Stimulated activated naive CD4-positive, alpha-beta T cell treated with Interleukin-2 at 50 U/mL for 16 hours (primary cell): ENCODE data around the gene TYK2.
A peak's percentile ranks its signal among the peaks of the same experiment; 100 is the strongest.
"Not testable (repeated sequence)": the region's sequence is repeated elsewhere in the genome, so short reads cannot be mapped to it uniquely, and the experiment has no call there.

Experiments
- DNase-seq: peaks from one replicate; lab custom pipeline; 2025; lab: John Stamatoyannopoulos, UW

TYK2 gene

DNA sequence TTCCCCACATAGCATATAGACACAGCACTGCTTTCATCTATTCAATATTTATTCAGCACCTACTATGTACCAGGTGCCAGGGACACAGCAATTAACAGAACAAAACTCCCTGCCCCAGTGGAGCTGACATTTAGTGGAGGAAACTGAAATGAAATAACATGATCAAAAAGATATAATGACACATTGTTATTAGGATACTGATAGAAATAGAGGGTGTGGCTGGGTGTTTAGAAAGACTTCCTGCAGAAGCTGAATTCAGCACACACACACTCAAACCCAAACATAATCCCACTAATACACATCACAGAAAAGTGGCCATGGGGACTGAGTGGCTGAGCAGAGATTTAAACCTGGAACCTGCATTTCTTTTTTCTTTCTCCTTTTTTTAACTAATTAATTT lies 26.7 kb upstream of the TYK2 start:
- DNase-seq, result no peak

DNA sequence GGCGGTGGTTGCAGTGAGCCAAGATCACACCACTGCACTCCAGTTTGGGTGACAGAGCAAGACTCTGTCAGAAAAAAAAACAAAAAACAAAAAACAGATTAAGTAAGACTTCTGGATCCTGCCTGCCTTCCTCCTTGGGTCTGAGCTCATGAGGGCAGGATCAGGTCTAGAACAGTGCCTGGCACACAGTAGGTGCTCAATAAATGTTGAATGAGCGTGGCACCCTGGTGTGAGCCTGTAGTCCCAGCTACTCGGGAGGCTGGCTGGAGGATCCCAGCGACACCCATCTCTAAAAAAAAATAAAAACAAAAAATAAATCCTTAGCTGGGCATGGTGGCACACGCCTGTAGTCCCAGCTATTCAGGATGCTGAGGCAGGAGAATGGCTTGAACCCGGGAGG lies 25.8 kb upstream of the TYK2 start:
- no peak for DNase-seq

DNA sequence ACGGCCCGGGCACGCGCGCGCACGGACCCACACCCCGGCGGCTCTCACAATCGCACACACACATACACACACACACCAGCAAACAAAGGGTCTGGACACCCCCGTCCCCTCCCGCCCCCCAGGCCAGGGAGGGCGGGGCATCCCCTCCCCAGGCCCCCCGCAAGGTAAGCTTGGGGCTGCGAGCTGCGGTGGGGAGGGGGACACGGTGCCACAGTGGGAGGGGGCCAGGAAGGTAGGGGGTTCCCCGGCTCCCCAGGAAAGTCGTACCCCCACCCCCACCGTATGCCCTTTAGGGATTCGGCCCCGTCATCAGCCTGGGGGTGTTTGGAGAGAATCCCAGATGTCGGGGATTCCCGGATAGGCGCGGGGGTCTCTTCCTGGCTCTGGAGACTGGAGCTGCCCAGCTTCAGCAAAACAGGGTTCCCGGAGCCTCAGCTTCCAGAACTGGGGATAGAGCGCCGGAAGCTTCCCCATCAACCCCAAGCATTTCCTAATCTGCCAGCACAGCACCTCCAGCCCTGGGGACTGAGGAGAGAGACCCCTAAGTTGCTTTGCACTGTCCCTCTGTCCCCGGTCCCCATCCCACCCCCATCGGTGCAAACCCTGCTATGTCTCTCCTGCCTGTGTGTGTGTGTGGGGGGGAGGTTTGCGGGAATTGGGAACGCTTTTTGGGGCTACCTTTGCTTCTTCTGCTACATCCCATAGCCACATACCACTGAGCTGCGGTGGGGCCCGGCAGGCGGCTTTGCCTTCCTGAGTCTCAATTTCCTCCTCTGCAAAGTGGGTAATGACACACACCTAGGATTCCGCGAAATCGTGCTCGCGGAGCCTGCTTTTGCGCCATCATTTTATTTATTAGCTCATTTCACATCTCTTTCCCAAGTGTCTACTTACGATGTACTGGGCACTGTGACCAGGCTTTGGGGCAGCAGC lies 24.8 kb upstream of the TYK2 start:
- DNase-seq, result peak; percentile 61

DNA sequence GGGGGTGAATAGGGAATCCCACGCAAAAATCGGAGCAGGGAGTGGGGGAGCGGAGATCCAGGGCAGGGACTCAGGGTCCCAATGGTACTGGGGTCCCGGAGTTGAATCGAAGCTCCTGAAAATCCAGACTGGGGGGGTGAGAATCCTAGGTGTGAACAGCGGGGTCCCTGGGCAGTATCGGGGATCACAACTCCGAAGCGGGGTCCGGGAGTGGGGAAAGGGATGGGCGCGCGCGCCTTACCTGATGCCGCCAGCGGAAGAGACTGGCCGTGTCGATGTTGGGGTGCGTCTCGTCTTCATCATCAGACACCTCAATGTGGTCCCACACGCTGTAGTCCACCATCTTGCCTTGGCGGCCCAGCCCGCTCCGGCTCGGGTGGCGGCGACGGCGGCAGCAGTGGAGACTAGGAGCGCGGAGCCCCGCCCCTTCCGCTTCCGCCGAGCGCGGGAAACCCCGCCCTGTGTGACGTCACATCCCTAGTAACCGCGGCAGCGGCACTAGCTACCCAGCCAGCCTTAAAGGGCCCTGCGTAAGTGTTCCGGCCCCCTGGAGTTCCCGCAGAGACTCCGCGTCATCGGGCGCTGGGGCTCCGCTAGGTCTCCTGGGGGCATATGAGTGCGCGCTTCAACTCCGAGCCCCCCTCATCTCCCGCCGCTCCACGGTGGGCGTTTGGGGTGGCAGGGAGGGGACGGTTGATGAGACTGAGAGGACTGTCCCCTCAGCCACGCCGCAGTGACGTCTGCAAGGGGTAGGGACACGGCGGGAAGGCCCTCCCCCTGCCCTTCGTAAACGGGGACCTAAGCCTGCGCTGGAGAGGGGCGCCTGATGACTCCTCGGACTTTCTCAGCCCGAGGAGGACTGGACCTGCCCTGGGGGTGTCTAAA lies 23.0 kb upstream of the TYK2 start, which contains the start of gene CDC37:
TSS of gene CDC37 (minus strand) at position 406 of the 885 bp plus-strand sequence. CDS start at position 343, 63 bp downstream.
- peak; percentile 95 for DNase-seq

DNA sequence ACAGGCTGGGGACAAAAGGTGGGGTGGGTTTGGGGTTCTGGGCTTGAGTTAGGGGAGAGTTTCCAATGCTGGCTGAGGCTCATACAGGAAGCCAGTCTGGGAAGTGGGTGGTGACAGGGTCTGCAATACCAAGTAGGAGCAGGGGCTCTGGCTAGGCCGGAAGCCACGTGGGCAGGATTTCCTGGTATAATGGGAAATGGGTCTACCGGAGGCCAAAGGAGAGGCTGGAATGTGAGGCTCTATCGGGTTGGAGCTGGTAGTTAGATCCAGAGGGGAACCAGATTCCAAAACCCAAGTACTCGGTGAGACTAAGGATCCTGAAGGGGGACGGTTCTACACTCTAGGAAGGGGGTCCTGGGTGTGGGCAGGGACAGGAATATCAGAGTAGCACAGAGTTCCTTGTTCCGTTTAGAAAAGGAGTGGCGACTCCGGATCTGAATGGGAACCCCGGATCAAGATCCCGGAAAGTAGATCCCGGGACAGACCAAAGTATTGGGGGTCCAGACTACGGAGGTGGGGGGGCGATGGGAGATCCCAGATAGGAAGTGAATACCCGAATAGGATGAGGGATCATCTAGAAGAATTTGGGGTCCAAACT lies 22.2 kb upstream of the TYK2 start:
- DNase-seq, result no peak

DNA sequence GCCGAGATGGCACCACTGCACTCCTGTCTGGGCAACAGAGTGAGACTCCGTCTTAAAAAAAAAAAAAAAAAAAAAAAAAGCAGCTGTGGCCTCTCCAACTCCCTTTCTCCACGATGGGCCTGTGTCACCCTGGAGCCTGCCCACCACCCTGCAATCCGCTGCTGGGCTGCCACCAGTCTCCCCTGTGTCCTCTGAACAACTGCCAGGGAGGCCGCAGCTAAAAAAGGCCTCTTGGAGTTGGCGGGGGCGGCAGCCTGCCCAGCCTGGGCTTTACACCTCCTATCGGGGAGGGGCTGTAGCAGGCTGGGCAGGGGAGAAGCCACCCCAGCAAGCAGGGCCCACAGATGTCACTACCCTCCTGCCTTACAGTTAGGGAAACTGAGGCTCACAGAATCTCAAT lies 19.5 kb upstream of the TYK2 start:
- no peak for DNase-seq

DNA sequence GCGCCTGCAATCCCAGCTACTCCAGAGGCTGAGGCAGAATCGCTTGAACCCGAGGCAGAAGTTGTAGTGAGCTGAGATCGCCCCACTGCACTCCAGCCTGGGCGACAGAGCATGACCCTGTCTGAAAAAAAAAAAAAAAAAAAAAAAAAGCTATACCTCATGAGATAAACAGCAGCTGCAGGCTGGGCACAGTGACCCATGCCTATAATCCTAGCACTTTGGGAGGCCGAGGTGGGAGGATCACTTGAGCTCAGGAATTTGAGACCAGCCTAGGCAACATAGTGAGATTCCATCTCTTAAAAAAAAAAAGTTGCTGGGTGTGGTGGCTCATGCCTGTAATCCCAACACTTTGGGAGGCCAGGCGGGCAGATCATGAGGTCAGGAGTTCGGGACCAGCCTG lies 19.0 kb upstream of the TYK2 start:
- not testable (repeated sequence) for DNase-seq

DNA sequence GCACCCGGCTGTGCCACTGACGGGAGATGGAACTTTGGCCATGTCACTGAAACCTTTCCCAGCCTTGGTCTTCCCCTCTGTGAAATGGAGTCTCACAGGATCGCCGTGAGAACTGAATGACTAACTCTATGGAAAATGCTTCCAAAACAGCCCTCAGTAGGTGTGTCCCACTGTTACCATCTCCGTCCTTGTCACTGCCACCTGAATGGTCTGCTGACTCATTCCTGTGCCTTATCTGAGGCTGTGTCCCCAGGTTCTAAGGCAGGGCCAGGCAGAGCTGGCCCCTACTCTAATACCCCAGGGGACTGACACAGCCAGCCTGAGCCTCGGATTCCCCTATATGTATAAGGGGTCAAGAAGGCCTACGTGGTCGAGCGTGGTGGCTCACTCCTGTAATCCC lies 18.4 kb upstream of the TYK2 start:
- DNase-seq, result no peak

DNA sequence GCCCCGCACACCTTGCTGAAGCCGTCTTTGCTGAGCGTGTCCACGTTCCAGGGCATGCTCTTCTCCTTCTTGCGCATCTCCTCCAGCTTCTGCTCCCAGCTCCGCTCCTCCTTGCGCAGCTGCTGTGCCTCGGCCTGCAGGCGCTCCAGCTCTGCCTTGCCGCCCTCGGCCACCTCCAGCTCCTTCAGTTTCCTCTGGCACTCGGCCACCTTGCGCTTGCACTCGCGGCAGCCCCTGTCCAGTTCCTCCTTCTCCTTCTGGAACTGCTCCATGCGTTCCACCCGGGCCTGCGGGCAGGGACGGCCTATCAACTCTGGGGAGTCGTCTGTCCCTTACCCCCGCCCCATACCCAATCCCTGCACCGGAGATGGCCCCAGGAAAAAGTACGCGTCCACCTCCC lies 15.5 kb upstream of the TYK2 start:
- DNase-seq, result no peak

DNA sequence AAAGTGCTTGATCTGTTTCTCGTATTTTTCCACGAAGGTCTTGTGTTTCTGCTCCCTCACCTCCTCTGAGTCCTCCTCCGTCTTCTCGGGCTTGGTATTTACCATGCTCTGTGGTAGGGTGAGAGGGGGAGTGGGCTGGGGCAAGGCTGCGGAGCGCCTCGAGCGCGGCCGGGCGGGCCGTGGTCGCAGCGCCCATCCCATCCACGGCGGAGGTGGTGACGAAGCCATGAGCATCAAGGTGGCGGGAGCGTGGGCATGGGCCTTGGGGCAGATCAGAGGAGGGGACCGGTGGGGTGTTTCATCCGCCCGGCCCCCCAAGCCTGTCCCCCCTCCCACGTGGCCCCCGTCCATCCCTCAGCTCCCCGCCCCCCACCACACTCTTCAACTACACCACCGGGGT lies 15.1 kb upstream of the TYK2 start:
- DNase-seq, result no peak

DNA sequence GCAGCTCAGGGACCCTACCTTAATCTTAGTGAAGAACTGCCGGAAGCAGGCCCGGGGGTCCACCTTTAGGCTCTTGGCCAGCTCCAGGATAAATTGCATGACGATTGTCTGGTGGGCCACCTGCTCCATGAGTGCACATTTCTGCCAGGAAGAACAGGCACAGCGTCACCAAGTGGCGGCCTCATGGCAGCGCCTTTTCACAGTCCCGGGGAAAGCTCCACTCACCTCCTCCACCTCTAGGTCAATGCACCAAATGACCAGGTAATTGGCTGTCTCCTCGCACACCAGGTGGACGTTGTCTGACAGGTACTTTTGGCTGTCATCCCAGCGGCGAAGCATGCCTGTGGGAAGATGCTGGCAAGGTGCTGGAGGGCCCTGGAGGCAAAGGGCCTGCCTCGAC lies 14.6 kb upstream of the TYK2 start:
- no peak for DNase-seq

DNA sequence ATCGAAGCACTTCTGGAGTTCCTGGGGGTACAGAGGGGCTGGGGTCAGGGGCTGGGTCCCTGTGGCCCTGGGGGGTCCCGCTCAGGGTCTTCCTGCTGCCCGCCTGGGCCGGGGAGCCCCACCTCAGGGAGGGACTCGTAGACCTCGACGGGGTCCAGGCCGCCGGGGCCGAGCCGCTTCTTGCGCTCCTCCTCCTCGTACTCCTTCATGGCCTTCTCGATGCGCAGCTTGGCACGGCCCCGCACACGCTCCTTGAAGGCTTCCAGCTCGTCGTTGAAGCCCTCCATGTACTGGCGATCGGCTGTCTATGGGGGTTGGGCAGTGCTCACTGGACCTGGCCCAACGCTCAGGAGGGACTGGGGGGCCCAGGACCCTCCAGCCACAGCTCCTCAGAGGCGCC lies 12.8 kb upstream of the TYK2 start:
- DNase-seq, result no peak

DNA sequence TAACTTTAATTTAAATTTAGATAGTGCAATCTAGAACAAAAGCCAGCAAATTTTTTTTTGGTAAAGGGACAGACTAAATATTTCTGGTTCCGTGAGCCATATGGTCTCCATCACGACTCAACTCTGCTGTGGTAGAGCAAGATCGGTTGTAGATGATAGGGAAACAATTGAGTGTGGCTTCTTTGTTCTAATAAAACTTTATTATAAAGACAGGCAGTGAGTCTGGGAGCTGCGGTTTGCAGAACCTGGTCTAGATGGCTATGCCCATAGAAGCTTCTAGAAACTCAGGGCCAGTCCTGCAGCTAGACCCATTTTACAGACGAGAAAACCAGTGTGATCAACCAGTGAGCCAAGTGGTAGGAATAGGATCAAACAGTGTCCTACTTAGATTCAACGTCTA lies 11.7 kb upstream of the TYK2 start:
- no peak for DNase-seq

DNA sequence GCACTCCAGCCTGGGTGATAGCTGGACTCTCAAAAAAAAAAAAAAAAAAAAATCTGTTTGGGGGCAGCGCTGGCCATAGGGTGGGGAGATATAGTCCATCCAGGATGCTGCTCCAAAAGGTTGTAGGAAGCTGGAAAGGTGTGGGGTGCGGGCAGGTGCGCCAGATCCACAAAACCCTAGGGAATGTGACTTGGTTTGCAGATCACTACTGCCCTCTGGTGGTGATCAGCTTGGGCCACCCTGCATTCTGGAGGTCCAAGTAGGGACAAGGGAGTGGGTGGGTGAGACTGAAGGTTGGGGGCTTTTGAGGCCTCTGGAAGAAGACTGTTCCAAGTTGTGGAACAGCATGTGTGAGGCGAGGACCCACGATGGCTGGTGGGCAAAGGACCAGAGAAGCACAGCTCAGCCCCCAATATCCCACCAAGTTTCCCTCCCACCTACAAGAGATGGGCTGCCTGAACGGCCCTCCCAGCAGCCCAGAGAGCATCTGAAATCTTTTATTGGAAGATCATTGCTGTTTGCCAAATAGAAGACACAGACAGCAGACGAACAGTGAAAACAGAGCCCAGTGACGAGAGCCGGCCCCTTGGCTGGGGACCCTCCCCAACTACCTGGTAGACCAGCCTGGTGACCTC lies 10.4 kb upstream of the TYK2 start:
- peak; percentile 52 for DNase-seq

DNA sequence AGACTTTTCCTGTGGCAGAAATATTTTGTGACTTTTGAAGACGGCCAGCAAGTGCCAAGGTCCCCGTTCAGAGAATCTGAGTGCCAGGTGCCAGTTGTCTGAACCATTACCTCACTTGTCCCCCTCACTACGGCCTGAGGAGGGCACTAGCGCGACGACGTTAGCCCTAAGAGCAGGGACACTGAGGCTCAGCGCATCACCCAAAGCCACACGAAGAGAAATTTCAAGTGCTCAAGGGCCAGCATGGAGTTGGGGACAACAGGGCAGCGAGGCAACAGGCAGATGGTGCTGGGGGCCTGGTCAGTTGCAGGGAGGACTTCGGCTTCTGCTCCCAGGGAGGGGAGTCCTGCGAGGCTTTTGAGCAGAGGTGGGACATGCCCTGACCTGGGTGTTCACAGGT lies 9.5 kb upstream of the TYK2 start:
- DNase-seq, result no peak

DNA sequence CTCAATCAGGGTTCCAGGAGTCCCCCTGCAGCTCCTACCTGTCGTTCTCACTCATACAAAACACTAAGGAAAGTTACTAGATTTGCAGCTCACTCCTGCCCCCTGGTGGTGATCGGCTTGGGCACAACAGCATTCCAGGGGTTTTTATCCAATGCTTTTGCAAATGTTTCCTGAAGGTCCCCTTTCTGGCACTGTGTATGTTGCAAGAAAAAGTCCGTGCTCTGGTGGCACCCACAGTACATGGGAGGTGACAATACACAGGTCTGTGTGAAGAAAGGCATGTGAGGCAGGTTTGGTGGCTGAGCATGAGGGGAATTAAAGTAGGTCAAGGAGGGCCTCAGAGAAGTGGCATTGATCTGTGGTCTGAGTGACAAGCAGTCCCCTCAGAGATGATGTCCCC lies 8.6 kb upstream of the TYK2 start:
- DNase-seq, result peak; percentile 71

DNA sequence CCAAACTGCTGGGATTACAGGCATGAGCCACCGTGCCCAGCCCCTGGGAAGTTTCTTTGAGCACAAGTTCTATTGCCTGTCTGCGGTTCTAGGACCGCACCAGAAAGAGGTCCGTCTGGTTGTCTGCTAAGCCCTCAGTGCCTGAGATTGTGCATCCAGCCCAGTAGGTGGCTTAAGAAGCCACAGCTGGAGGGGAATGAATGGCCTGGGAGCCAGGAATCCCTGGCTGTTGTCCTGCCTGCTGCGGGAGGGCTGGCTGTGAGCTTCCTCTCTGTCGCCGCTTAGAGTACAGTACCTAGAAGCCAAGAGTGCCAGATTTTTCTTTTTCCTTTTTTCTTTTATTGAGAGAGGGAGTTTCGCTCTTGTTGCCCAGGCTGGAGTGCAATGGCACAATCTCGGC lies 4.2 kb upstream of the TYK2 start:
- no peak for DNase-seq

DNA sequence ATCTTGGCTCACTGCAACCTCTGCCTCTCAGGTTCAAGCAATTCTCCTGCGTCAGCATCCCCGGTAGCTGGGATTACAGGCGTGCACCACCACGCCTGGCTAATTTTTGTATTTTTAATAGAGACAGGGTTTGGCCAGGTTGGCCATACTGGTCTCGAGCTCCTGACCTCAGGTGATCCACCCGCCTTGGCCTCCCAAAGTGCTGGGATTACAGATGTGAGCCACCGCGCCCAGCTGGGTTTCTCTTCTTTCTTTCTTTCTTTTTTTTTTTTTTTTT lies 2.8 kb upstream of the TYK2 start:
- DNase-seq, result not testable (repeated sequence)

DNA sequence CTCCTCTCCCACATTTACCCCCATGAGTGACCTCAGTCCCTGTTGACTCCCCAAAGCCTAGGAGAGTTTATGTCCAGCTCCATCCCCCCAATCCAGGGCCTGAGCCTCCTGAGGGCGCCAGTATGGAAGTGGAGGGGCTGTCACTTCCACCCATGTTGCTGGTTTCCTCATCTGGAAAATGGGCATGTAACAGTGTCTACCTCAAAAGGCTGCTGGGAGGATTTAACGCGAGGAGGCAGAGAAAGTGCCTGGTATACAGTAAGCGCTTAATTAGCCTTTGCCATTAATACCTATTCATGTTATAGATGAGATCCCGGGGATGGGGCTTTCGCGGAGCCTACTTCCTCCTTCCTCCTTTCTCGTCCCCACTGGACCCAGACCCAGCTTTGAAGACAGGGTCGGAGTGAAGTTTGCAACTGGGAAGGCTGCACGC lies 476 bp downstream of the TYK2 start:
- DNase-seq, result no peak

DNA sequence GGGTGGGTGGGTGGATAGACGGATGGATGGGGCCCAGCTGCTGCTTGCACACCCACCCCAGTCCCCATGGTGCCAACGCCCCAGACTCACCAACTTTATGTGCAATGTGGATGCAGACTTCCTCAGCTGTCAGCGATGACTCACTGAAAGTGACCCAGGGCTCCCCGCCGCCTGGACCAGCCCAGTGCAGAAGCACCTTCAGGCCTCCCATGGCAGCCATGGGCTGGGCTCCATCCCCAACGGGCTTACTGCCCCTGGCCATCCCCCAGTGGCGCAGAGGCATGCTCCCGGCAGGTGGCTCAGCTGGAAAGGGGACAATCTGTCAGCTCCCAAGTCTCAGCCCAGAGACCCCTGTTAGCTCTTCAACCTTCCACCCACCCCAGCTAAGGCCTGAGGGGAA lies 2.2 kb downstream of the TYK2 start:
- DNase-seq, result no peak

DNA sequence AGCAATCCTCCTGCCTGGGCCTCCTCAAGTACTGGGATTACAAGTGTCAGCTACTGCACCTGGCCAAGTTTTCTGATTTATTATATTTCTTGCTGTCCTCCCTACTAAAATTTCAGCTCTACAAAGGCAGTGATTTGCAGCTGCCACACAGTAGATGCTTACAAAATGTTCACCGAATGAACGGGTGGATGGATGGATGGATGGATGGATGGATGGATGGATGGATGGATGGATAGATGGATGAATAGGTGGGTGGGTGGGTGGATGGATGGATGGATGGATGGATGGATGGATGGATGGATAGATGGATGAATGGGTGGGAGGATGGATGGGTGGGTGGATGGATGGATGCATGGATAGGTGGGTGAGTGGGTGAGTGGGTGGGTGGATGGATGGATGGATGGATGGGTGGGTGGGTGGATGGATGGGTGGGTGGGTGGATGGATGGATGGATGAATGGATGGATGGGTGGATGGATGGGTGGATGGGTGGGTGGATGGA lies 3.2 kb downstream of the TYK2 start:
- not testable (repeated sequence) for DNase-seq

DNA sequence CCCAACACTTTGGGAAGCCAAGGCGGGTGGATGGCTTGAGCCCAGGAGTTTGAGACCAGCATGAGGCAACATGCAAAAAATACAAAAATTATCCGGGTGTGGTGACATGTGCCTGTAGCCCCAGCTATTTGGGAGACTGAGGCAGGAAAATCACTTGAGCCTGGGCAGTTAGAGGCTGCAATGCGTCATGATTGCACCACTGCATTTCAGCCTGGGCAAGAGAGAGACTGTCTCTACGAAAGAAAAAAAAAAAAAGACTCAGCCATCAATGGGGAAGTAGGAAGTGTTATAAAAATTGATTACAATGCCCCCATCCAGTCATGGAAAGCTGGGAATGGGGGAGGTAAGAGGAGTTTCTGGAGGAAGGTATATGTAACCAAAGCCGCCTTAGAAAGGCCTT lies 5.4 kb downstream of the TYK2 start:
- DNase-seq, result no peak
